Subcutaneous adipose tissue (tissue), 4 donors: ENCODE measurements around the gene DLG5. TPM values are rescaled to one million over a fixed set of nuclear protein-coding genes. Genes with fewer than 3 reads are reported as not detected.

Experiments used
- CTCF ChIP-seq: fragments of 450-650 bp; IDR thresholded peaks from one replicate; pipeline ENCODE4 v1.5.1; 2016; ENCODE audit warnings: low read depth, mild to moderate bottlenecking, control low read depth, antibody characterized with exemption, moderate library complexity
- total RNA-seq, 4 donors: library from RNA; depleted of rRNA; stranded (reverse); fragments of >200 nt; gene quantifications; one replicate each; pipeline ENCODE4 v1.1.0, GENCODE V29; 2016

The DLG5 gene
- total RNA-seq, 4 donors from 2014 or later = 23.0 to 59.5 (median 33.7) TPM

- no peak for TF ChIP-seq CTCF
Measured at GRCh38 chr10:77805676-77806075, 120.9 kb downstream of the DLG5 start.

DNA sequence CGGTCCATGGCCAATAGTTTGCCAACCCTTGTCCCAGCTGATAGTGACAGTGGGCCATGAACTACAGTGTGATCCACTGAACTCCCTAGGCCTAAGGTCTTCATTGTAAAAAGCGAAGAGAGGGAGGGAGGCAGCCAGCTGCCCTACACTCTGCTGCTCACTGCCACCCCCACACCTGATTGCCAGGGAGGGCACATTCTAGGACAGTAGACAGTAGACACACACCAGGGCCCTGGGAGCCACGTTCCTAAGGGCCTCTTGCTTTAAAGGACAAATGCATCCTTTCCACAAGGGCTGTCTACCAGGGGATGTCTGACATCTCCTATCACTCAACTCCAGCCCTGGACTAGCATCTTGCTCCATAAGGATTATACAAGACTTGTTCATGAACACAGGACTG lies 122.2 kb downstream of the DLG5 start:
- TF ChIP-seq CTCF = no peak

- no peak for TF ChIP-seq CTCF
Measured at GRCh38 chr10:77801474-77802161, 124.9 kb downstream of the DLG5 start.

DNA sequence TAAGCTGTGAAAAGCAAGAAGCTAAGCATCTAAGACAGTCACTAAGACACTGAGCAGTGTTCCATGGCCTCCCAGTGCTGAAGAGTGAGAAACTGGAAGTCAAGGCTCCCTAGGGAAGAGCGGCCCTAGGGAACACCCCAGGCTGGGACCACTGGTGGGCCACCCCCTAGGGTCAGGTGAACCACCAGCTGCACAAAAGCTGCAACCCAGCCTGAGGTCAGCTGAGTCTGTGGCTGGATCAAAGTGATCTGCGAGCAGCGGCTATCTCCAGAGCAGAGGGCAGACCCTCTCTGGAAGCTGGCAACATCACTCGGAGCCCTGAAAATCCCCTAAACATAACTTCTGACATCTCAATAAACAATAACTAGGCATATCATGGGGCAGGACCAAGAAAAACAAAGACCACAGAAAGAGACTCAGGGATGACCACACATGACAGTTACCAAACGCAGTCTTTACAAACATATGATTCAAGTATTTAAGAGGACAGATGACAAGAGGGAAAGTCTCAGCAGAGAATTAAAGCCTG lies 125.8 kb downstream of the DLG5 start:
- no peak for TF ChIP-seq CTCF

DNA sequence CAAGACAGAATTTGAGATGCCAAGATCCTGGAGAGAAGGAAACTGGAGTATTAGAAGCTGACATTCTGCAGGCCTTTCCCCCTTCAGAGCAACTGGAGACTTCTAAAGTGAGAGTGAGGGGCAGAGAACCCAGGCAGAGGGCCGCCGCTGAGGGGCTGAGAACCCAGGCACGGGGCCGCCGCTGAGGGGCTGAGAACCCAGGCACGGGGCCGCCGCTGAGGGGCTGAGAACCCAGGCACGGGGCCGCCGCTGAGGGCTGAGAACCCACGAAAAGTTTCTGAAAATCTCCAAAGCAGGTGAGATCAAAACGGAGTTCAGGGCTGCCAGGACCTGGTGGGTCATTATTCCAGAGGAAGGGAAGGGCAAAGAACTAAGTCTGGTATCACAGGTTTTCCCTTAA lies 126.2 kb downstream of the DLG5 start:
- TF ChIP-seq CTCF = no peak

DNA sequence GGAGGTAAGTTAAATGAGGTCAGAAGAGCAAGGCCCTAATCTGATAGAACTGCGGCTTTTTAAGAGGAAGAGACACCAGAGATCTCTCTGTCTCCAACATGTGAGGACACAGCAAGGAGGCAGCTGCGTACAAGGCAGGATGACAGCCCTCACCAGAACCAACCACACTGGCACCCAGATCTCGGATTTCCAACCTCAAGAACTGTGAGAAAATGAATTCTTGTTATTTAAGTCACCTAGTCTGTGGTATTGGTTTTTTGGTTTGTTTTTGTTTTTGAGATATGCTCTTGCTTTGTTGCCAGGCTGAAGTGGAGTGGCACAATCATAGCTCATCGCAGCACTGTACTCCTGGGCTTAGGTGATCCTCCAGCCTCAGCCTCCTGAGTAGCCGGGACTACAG lies 127.2 kb downstream of the DLG5 start:
- no peak for TF ChIP-seq CTCF

- TF ChIP-seq CTCF = no peak
Measured at GRCh38 chr10:77798940-77799339, 127.6 kb downstream of the DLG5 start.
